GM13977 (cell line): ENCODE results near the gene ABHD14A.

Experiments
- DNase-seq: peaks from one replicate; pipeline ENCODE4 v3.0.0; 2012; ENCODE audit warnings: low spot score
- CTCF ChIP-seq: IDR thresholded peaks from 2 replicates; pipeline ENCODE4 v1.5.1; 2012; ENCODE audit warnings: mild to moderate bottlenecking, control low read depth; ENCODE audit not compliant: insufficient read depth; ENCODE audit errors: extremely low read depth, missing control alignments
- in situ Hi-C: fragments of 300-500 bp; cut with MboI; formaldehyde crosslinking; loops from one replicate; pipeline ENCODE4 v1.12.0; 2022; ENCODE audit warnings: low sequenced_read_pairs, low pct_unique_long_range_greater_than_20kb, mixed read lengths, inconsistent platforms; ENCODE audit not compliant: unreplicated experiment

Gene ABHD14A

GRCh38 chr3:51960386-51960785 is 14.5 kb upstream of the ABHD14A start:
- in situ Hi-C loops, result no loop called here
- TF ChIP-seq CTCF, result no peak
- DNase-seq, result no peak

GRCh38 chr3:51961011-51961410 is 13.9 kb upstream of the ABHD14A start:
- no peak for TF ChIP-seq CTCF
- DNase-seq, result no peak
- in situ Hi-C loops, result no loop called here

GRCh38 chr3:51961602-51962569 is 13.0 kb upstream of the ABHD14A start:
- no peak for DNase-seq
- in situ Hi-C loops, result no loop called here
- TF ChIP-seq CTCF, result no peak

GRCh38 chr3:51962854-51963530 is 11.9 kb upstream of the ABHD14A start:
- no peak for TF ChIP-seq CTCF
- DNase-seq, result no peak
- in situ Hi-C loops, result no loop called here

- in situ Hi-C loops, result no loop called here
- DNase-seq, result no peak
- no peak for TF ChIP-seq CTCF
These were observed 10.9 kb upstream of the ABHD14A start for GRCh38 chr3:51963951-51964451.

- no peak for TF ChIP-seq CTCF
- no peak for DNase-seq
- in situ Hi-C loops, result no loop called here
These were observed 10.3 kb upstream of the ABHD14A start for GRCh38 chr3:51964521-51964920.
